ENCODE data around the gene ZEB2.

DNA sequence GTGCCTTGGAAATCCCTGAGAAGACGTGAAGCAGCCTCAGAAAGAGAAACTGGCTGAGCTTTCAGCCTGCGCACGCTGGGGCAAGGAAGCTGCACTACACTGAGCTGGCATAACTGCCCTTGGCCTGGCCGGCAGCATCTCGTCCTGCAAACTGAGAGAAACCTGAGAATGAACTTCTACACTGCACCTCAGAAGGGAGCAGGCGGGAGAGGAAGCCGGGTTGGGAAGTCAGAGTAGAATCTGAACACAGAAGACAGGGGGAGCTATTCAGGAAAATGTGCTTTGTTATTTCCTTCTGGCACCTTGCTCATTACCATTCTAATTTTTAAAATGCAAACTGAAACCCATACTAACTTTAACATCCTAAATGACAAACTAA lies 70.9 kb downstream of the ZEB2 start:
- TF ChIP-seq, protein P1, sequence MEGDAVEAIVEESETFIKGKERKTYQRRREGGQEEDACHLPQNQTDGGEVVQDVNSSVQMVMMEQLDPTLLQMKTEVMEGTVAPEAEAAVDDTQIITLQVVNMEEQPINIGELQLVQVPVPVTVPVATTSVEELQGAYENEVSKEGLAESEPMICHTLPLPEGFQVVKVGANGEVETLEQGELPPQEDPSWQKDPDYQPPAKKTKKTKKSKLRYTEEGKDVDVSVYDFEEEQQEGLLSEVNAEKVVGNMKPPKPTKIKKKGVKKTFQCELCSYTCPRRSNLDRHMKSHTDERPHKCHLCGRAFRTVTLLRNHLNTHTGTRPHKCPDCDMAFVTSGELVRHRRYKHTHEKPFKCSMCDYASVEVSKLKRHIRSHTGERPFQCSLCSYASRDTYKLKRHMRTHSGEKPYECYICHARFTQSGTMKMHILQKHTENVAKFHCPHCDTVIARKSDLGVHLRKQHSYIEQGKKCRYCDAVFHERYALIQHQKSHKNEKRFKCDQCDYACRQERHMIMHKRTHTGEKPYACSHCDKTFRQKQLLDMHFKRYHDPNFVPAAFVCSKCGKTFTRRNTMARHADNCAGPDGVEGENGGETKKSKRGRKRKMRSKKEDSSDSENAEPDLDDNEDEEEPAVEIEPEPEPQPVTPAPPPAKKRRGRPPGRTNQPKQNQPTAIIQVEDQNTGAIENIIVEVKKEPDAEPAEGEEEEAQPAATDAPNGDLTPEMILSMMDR (conservative IDR thresholded peaks at IDR 0.05; ENCODE audit: low read length): peak; percentile 73
- no peak for TF ChIP-seq EZH2phosphoT487 (IDR thresholded peaks at IDR 0.05; ENCODE audit: borderline replicate concordance, low read depth, low read length)

Data from OCI-LY7 (cell line).